ENCODE data around the gene CCDC107.
A peak's percentile ranks its signal among the peaks of the same experiment; 100 is the strongest.

The CCDC107 gene

DNA sequence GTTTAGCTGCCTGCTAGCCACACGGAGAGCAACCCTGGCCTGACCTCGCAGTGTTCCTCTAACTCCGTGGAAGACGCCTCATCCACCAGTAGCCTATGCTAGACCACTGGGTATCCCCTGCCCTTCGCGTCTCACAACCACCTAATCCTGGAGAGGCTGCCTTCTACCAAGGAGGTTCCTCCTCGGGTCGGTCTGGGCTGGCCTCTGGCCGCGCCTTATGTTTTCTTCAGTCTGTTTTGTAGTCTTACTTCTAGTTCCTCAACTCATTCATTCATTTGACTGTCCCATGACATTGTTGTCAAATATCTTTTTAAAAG lies 33.2 kb downstream of the CCDC107 start:
- DNase-seq, result no peak
- ATAC-seq, result no peak
- Mint-ChIP-seq H3K27me3 (no peaks in the 10 kb centered on the region), H3K9me3 (no peaks in the 10 kb centered on the region), H3K4me3 (peak overlapping the region; percentile 87 to 88), H3K27ac (peak overlapping the region; percentile 46 to 76), H3K4me1 (peaks cover 45% of the 10 kb centered on the region)

DNA sequence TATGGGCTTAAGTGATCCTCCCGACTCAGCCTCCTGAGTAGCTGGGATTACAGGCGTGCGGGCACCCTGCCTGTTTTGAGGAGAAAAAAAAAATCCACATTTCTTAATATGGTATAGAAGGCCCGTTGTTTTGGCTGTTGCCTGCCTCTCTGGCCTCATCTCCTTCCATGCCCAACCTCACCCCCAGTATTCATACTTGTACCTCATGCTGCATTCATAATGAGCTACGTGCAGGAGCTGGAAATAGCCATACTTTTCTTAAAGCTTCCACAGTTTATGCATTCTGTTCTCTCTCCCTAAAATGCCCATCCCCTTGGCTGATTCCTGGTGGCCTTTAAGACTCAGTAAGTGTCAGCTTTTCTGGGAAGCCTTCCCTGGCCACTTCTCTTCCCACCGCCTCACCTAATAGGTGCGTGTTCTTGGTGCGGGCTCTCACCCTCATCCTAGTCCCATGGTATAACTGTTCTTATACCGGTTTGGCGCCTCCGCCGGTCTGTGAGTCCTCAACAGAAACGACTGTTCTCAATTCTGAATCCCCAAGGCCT lies 33.7 kb downstream of the CCDC107 start:
- H3K4me1 Mint-ChIP-seq, result peaks cover 50% of the 10 kb centered on the region
- H3K4me3 Mint-ChIP-seq, result peak overlapping the region in 1 of 2 donors; percentile 87
- H3K9me3 Mint-ChIP-seq, result no peaks in the 10 kb centered on the region
- DNase-seq (no peak), ATAC-seq (no peak)
- no peaks in the 10 kb centered on the region for H3K27me3 Mint-ChIP-seq
- no peak overlapping the region for H3K27ac Mint-ChIP-seq

DNA sequence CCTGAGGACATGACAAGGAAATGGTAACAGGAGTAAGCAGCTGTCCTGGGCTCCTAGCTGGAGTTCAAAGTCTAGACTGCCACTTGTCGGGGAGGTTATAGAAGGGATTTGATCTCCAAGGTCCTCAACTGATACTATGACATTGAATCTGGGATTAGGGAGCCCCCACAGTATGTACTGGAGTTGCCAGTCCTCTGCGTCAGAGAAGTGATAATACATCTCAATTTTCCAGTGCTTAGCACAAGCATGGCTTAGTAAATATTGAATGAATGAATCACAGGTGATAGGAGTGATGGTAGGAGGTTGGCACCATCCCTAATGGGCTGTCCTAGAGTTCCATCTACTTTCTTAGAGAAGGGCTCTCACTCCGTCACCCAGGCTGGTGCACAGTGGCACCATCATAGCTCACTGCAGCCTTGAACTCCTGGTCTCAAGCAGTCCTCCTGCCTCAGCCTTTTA lies 37.9 kb downstream of the CCDC107 start:
- ATAC-seq (no peak), DNase-seq (no peak)
- no peaks in the 10 kb centered on the region for H3K9me3 Mint-ChIP-seq
- H3K27ac Mint-ChIP-seq, result no peak overlapping the region
- H3K4me1 Mint-ChIP-seq, result peaks cover 19% of the 10 kb centered on the region
- no peaks in the 10 kb centered on the region for H3K27me3 Mint-ChIP-seq
- no peak overlapping the region for H3K4me3 Mint-ChIP-seq

DNA sequence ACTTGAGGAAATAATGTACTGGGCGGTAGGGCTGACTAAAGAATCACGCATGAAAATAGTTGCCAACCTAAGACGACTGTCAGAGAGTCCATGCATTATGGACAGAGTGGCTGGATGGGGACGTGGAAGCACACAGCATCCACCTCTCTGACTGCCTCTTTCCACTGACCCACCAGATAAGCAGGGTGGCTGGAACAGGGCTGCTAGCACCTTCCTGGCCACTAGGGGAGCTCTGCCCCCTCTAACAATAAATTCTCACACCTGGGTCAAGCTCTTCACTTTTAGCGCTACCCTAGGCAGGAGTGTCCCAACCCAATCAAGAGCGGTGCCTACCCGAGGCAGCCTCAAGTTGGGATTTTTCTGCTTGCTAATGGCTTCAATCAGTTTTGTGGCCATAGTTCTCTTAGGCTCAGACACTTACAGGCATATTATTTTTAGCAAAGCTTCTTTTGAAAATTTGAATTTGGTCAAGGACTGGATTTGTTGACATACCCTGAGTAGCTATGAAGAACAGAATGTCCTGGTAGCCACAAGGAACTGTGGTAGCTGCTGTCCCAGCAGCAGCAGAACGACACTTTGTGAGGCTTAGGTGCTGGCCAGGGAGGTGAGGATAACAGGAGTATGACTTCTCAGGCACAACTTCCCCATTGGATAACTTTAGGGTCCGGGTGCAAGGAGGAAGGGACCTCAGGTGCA lies 38.6 kb downstream of the CCDC107 start:
- Mint-ChIP-seq H3K9me3 (no peaks in the 10 kb centered on the region), H3K4me3 (no peak overlapping the region), H3K27ac (no peak overlapping the region), H3K4me1 (peaks cover 12% of the 10 kb centered on the region), H3K27me3 (no peaks in the 10 kb centered on the region)
- ATAC-seq, result peak; percentile 83
- DNase-seq, result peak; percentile 49 to 51

DNA sequence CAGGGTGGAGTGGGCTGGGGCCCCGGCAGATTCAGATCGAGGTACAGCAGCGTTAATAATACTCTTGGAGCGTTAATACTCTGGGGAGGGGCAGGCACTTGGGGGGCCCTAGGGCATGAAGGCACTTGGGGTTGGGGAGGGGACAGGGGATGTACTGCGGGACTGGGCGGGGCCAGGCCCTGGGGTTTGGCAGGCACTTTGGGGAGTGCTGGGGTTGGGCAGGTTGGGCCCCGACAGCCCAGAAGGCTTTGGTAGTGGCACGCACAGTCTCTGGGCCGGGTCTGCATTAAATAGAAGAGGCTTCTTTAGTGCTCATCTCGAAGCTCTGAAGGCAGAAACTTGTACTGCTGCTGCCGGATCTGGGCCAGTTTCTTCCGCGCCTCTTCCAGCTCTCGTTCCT lies 39.4 kb downstream of the CCDC107 start:
- ATAC-seq, result no peak
- H3K4me1 Mint-ChIP-seq, result peaks cover 7% of the 10 kb centered on the region
- H3K27ac Mint-ChIP-seq, result peak overlapping the region; percentile 5 to 12
- no peak overlapping the region for H3K4me3 Mint-ChIP-seq
- H3K9me3 Mint-ChIP-seq, result no peaks in the 10 kb centered on the region
- no peak for DNase-seq
- H3K27me3 Mint-ChIP-seq, result no peaks in the 10 kb centered on the region

DNA sequence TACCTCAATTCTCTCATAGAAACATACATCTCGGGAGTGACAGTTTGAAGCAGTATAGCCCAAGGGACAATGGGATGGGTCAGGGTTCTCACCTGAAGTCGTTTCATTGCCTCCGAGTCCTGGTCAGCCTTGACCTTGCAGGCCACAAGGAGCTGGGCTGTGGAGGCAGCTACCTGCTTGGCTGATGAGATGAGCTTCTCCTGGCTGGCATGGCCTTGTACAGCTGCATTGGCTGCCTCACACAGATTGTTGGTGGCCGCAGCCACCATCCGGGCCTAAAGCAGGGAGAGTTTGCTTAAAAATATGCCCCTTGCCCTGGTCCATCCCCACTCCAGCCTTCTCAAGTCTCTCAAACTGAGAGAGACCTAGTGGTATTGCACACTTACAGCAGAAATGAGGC lies 40.1 kb downstream of the CCDC107 start:
- ATAC-seq (no peak), DNase-seq (no peak)
- Mint-ChIP-seq H3K4me3 (no peak overlapping the region), H3K9me3 (no peaks in the 10 kb centered on the region), H3K4me1 (peaks cover 7% of the 10 kb centered on the region), H3K27me3 (no peaks in the 10 kb centered on the region), H3K27ac (no peak overlapping the region)

DNA sequence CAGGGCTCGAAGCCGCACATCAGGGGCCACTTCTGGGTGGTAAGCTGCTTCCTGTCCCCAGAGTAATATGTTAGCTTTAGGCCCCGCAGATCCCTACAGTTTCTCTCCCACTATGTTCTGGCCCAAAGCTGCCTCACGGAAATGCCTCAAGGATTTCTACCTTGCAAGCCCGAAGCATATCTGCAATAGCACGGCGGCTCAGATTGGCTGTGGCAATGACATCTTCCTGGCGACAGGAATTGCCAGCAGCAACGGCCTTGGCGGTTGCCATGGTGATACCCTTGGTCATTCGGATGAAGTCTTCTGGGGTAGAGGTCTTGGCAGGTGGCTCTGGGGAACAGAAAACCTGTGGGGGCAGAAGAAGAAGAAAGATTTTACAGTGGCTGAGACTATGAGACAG lies 41.9 kb downstream of the CCDC107 start:
- H3K9me3 Mint-ChIP-seq, result no peaks in the 10 kb centered on the region
- no peak overlapping the region for H3K4me3 Mint-ChIP-seq
- H3K4me1 Mint-ChIP-seq, result peaks cover 7% of the 10 kb centered on the region
- no peaks in the 10 kb centered on the region for H3K27me3 Mint-ChIP-seq
- H3K27ac Mint-ChIP-seq, result no peak overlapping the region
- no peak for ATAC-seq
- DNase-seq, result no peak

DNA sequence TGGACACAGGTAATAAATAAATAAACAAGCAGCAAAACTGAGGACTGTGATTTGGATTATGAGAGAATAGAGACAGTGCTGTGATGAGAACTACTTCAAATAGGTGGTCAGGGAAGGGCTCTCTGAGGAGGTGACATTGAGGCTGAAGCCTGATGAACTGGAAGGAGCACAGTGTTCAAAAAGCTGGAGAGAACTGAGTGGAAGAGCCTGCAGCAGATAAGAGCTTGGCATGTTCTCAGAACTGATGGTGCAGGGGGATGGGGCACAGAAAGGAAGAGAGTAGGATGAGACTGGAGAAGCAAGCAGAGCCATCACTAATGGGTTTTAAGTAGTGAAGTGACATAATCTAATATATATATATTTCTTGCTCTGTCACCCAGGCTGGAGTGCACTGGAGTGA lies 42.9 kb downstream of the CCDC107 start:
- ATAC-seq (no peak), DNase-seq (no peak)
- peaks cover 7% of the 10 kb centered on the region for H3K4me1 Mint-ChIP-seq
- no peaks in the 10 kb centered on the region for H3K27me3 Mint-ChIP-seq
- no peaks in the 10 kb centered on the region for H3K9me3 Mint-ChIP-seq
- no peak overlapping the region for H3K27ac Mint-ChIP-seq
- H3K4me3 Mint-ChIP-seq, result no peak overlapping the region

DNA sequence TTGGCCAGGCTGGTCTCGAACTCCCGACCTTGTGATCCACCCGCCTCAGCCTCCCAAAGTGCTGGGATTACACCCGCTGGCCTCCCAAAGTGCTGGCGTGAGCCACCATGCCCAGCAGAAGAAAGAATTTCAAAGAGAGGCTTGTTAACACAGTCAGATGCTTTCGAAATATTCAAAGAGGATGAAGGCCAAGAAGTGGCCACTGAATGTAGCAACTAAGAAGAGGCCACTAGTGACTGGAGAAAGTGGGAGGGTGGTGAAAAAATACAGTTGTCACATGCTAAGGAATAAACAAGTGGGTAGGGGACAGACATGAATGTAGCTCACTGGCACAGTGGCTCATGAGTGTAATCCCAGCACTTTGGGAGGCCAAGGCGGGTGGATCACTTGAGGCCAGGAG lies 44.6 kb downstream of the CCDC107 start:
- no peak overlapping the region for H3K27ac Mint-ChIP-seq

DNA sequence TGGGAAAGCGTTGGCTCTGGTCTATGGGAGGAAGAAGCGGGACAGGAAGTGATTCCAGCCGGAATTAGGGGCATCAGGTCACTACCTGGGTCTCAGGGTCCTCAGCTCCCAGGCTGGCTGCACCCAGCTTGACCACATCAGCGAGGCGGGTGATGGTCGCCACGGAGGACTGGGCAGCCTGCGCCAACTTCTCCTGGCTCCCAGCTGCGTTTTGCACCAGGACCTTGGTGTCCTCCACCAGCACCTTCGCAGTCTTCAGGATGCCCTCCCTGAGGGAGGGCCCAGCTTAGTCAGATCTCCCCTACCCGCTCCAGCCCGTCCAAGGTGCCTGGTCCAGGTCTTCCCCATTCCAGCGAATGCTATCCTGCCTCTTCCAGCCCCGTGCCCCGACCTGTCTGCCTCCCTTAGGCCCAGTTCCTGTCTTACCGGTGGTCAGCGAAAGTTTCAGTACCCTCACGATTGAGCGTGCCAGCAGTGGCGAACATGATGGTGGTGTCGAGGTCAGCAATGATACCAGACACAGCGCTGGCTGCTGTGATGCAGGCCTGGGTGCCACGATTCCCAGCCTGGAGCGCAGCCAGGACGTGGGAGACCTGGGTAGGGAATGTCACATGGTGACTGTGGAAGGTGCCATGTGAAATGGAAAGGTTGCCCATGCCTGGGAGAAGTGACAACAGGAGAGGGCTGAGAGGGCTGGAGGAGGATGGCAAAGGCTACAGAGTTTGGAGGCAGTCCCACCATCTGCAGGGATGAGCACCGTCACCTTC lies 46.0 kb downstream of the CCDC107 start:
- Mint-ChIP-seq H3K4me1 (no peaks in the 10 kb centered on the region), H3K27ac (no peak overlapping the region)

More for the DNA sequence above, 44.6 kb downstream of the CCDC107 start:
- DNase-seq, result no peak
- Mint-ChIP-seq H3K27me3 (no peaks in the 10 kb centered on the region), H3K4me3 (no peak overlapping the region), H3K4me1 (no peaks in the 10 kb centered on the region), H3K9me3 (no peaks in the 10 kb centered on the region)
- ATAC-seq, result no peak

DNA sequence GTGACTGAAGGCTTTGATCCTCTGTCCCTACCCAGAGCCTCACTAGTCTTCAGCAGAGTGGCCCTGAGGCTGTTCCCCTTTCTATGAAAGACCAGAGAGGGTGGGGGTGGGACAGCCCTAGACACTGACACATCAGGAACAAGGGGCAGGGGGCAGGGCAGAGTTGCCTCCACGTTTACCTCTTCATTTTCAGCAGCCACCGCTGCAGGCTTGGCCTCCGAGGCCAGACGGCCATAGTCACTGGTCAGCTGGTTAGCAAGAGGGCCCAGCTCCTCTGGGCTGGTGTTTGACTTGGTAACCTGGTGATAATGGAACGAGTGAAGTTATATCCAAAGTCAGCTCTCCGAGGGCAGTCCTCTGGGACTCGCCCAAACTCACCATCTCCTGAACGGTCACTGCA lies 47.3 kb downstream of the CCDC107 start:
- DNase-seq (no peak), ATAC-seq (no peak)
- Mint-ChIP-seq H3K4me3 (no peak overlapping the region), H3K4me1 (no peaks in the 10 kb centered on the region), H3K9me3 (no peaks in the 10 kb centered on the region), H3K27ac (no peak overlapping the region), H3K27me3 (no peaks in the 10 kb centered on the region)

More for the DNA sequence above, 46.0 kb downstream of the CCDC107 start:
- H3K9me3 Mint-ChIP-seq, result no peaks in the 10 kb centered on the region
- ATAC-seq (no peak), DNase-seq (no peak)
- no peak overlapping the region for H3K4me3 Mint-ChIP-seq
- no peaks in the 10 kb centered on the region for H3K27me3 Mint-ChIP-seq

DNA sequence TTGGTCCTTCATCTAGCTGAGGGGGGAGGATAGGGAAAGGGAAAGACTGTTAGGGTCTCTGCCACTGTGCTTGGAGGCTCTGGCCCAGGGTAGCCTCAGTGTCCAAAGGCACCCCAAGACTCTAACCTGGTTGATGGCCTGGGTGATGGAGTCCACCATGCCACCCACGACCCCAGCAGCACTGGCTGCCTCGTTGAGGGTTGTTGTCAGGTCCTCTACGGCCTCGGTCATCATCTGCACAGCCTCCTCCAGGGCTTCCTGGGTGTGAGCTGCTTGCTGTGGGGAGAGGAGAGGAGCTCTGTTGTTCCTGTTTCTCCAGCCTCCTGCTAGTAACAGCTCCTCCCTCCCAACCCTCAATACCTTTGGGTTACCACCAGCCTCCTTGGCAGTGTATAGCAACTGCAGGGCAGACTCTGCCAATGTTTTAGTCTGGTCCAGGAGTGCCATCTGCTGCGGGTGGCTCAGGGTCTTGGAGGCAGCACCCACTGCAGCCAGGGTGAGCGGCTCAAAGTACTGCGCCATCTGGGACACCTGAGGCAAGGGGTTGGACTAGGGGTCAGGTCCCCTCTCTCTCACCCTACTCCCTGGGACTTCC lies 47.8 kb downstream of the CCDC107 start:
- no peak overlapping the region for H3K27ac Mint-ChIP-seq
- DNase-seq (no peak), ATAC-seq (no peak)
- no peaks in the 10 kb centered on the region for H3K27me3 Mint-ChIP-seq
- H3K4me1 Mint-ChIP-seq, result no peaks in the 10 kb centered on the region
- H3K4me3 Mint-ChIP-seq, result no peak overlapping the region
- H3K9me3 Mint-ChIP-seq, result no peaks in the 10 kb centered on the region

DNA sequence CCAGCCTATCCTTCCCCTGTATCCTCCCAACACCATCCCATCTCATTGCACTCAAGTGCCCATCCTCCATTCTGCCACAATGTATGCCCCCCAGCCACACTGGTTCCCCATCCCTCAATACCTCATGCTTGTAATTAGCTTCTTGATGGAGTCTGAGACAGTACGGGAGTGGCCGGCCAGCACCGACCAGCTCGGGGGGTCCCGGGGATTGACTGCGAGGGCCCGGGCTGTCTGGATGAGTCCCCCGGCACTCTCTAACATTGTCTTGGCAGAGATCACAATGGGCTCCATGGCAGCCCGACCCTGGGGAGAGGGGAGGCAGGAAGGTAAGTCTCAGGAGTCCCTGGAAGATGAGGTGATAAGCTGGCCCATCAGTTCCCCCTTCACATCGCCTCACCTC lies 48.9 kb downstream of the CCDC107 start:
- H3K9me3 Mint-ChIP-seq, result no peaks in the 10 kb centered on the region
- no peaks in the 10 kb centered on the region for H3K4me1 Mint-ChIP-seq
- ATAC-seq, result no peak
- H3K27ac Mint-ChIP-seq, result peak overlapping the region in 1 of 2 donors; percentile 14
- no peaks in the 10 kb centered on the region for H3K27me3 Mint-ChIP-seq
- no peak overlapping the region for H3K4me3 Mint-ChIP-seq
- DNase-seq, result no peak

DNA sequence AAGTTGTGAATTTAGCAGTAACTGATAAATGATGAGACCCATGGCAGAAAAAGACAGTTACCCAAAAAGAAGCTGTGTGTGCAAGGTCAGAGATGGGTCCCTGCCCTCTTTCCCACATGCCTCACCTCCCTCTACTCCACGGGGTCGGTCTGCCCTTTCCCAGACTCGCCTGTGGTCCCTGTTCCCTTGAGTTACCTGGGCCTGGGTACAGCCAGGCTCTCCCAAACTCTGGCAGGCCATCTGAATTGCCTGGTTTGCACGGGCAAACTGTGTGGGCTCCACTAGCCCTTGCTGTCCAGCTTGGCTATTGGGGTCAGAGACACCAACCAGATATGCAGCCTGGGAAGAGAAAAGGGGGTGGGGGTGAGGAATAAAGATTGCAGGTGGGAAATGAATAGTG lies 50.1 kb downstream of the CCDC107 start:
- ATAC-seq (no peak), DNase-seq (no peak)
- Mint-ChIP-seq H3K4me1 (no peaks in the 10 kb centered on the region), H3K27me3 (no peaks in the 10 kb centered on the region), H3K4me3 (no peak overlapping the region), H3K27ac (no peak overlapping the region), H3K9me3 (no peaks in the 10 kb centered on the region)

DNA sequence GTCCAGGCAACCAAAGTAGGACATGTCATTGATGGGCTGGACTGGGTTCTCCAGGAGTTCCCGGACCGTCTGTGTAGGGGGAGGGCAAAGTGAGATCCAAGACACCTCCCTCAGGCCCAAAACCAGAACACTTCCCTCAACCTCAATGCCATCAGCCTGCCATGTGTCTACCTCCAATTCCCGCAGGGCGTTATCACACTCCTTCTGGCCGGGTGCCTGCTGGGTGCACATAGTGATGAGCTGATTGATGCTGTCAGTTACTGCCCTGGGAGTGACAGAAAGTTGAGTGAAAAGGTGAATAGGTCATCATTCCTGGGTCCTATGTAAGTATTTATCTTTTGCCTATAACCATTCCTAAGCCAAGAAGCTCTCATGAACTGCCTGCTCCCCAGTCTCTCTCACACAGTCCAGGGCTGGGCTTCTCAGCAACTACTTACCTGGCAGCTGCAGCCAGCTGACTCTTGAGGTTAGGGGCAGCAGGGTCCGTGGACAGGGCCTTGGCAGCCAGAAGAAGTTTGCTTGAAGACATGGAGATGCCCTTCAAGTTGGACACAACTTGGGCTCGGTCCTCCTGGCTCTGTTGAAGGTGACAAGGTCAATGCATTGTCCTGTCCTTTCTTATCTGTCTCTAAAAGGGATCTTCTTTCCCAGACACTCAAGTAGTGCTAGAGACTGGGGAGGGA lies 52.9 kb downstream of the CCDC107 start:
- DNase-seq, result no peak
- no peaks in the 10 kb centered on the region for H3K27me3 Mint-ChIP-seq
- no peak for ATAC-seq
- no peaks in the 10 kb centered on the region for H3K9me3 Mint-ChIP-seq
- no peak overlapping the region for H3K4me3 Mint-ChIP-seq
- no peaks in the 10 kb centered on the region for H3K4me1 Mint-ChIP-seq
- H3K27ac Mint-ChIP-seq, result no peak overlapping the region

Measured in stimulated activated naive CD8-positive, alpha-beta T cell treated with anti-CD3 and anti-CD28 coated beads, Interleukin-15, amount 100 ng/mL, for 72 hours (primary cell).